Measurements from ENCODE around the gene SDF4.

GRCh38 chr1:1183833-1184775, 47.7 kb downstream of the SDF4 start:
- TF ChIP-seq, protein P1, sequence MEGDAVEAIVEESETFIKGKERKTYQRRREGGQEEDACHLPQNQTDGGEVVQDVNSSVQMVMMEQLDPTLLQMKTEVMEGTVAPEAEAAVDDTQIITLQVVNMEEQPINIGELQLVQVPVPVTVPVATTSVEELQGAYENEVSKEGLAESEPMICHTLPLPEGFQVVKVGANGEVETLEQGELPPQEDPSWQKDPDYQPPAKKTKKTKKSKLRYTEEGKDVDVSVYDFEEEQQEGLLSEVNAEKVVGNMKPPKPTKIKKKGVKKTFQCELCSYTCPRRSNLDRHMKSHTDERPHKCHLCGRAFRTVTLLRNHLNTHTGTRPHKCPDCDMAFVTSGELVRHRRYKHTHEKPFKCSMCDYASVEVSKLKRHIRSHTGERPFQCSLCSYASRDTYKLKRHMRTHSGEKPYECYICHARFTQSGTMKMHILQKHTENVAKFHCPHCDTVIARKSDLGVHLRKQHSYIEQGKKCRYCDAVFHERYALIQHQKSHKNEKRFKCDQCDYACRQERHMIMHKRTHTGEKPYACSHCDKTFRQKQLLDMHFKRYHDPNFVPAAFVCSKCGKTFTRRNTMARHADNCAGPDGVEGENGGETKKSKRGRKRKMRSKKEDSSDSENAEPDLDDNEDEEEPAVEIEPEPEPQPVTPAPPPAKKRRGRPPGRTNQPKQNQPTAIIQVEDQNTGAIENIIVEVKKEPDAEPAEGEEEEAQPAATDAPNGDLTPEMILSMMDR (conservative IDR thresholded peaks at IDR 0.05 in 1 of 2, IDR thresholded peaks at IDR 0.05 in 1 of 2; ENCODE audit: low read depth in 1 of 2, low read length in 2 of 2), result no peak
- TF ChIP-seq EZH2 (IDR thresholded peaks at IDR 0.05; ENCODE audit: low read length, missing control alignments), result no peak

Measured in fibroblast of lung (primary cell).